Lower leg skin (tissue), 3 donors: ENCODE data around the gene TOX2.

ENCODE experiments used
- CTCF ChIP-seq, 3 donors: fragments of 450-650 bp; IDR thresholded peaks; one replicate each; pipeline ENCODE4 v1.5.1; 2016; ENCODE audit warnings: antibody characterized with exemption in 3 of 3, mild to moderate bottlenecking in 3 of 3, moderate library complexity in 2 of 3
- POLR2A ChIP-seq, 2 donors: fragments of 450-650 bp; IDR thresholded peaks; one replicate each; pipeline ENCODE4 v1.6.1; 2016 to 2017; ENCODE audit warnings: antibody characterized with exemption in 2 of 2, mild to moderate bottlenecking in 1 of 2, moderate library complexity in 1 of 2

- TF ChIP-seq CTCF (IDR thresholded peaks at IDR 0.05) (no peak), POLR2A (IDR thresholded peaks at IDR 0.05) (no peak)
Observed at GRCh38 chr20:44031001-44031574, 116.4 kb downstream of the TOX2 start.
